ENCODE measurements around the gene LHPP.

The LHPP gene

GRCh38 chr10:124552691-124553276, 91.2 kb downstream of the LHPP start:
- Histone ChIP-seq H3K27ac (no peak overlapping the region), H3K27me3 (no peaks in the 10 kb centered on the region), H3K9me3 (no peaks in the 10 kb centered on the region), H3K36me3 (no peaks in the 10 kb centered on the region), H3K4me3 (ENCODE audit: low read depth in 1 of 2, low read length in 1 of 2) (no peak overlapping the region), H3K4me1 (ENCODE audit: control insufficient read depth in 1 of 2, insufficient read depth in 1 of 2, low read depth in 1 of 2, low read length in 1 of 2) (no peaks in the 10 kb centered on the region)
- no peak for TF ChIP-seq CTCF (IDR thresholded peaks at IDR 0.05)

GRCh38 chr10:124554085-124554858, 92.6 kb downstream of the LHPP start:
- no peak for TF ChIP-seq CTCF (IDR thresholded peaks at IDR 0.05)
- no peak overlapping the region for H3K27ac ChIP-seq
- no peaks in the 10 kb centered on the region for H3K27me3 ChIP-seq
- no peaks in the 10 kb centered on the region for H3K9me3 ChIP-seq
- no peak overlapping the region for H3K4me3 ChIP-seq (ENCODE audit: low read depth in 1 of 2, low read length in 1 of 2)
- no peaks in the 10 kb centered on the region for H3K4me1 ChIP-seq (ENCODE audit: control insufficient read depth in 1 of 2, insufficient read depth in 1 of 2, low read depth in 1 of 2, low read length in 1 of 2)
- H3K36me3 ChIP-seq: no peaks in the 10 kb centered on the region

GRCh38 chr10:124557167-124557566, 95.5 kb downstream of the LHPP start:
- H3K9me3 ChIP-seq: no peaks in the 10 kb centered on the region
- no peak overlapping the region for H3K4me3 ChIP-seq (ENCODE audit: low read depth in 1 of 2, low read length in 1 of 2)
- no peak overlapping the region for H3K27ac ChIP-seq
- H3K4me1 ChIP-seq (ENCODE audit: control insufficient read depth in 1 of 2, insufficient read depth in 1 of 2, low read depth in 1 of 2, low read length in 1 of 2): no peaks in the 10 kb centered on the region
- TF ChIP-seq CTCF (IDR thresholded peaks at IDR 0.05): no peak
- no peaks in the 10 kb centered on the region for H3K27me3 ChIP-seq
- no peaks in the 10 kb centered on the region for H3K36me3 ChIP-seq

GRCh38 chr10:124557648-124558338, 96.2 kb downstream of the LHPP start:
- H3K4me3 ChIP-seq (ENCODE audit: low read depth in 1 of 2, low read length in 1 of 2): no peak overlapping the region

More at GRCh38 chr10:124557648-124558338, 96.2 kb downstream of the LHPP start:
- TF ChIP-seq CTCF (IDR thresholded peaks at IDR 0.05): no peak
- no peaks in the 10 kb centered on the region for H3K27me3 ChIP-seq
- H3K27ac ChIP-seq: no peak overlapping the region
- no peaks in the 10 kb centered on the region for H3K4me1 ChIP-seq (ENCODE audit: control insufficient read depth in 1 of 2, insufficient read depth in 1 of 2, low read depth in 1 of 2, low read length in 1 of 2)
- no peaks in the 10 kb centered on the region for H3K9me3 ChIP-seq
- no peaks in the 10 kb centered on the region for H3K36me3 ChIP-seq
